GM19193 (cell line): ENCODE data around the gene PTPRJ.

ENCODE experiments used
- POLR2A ChIP-seq: IDR thresholded peaks from 4 replicates; pipeline ENCODE4 v1.6.1; 2011; ENCODE audit not compliant: insufficient read depth, insufficient read length; ENCODE audit errors: extremely low read depth

Gene PTPRJ

DNA sequence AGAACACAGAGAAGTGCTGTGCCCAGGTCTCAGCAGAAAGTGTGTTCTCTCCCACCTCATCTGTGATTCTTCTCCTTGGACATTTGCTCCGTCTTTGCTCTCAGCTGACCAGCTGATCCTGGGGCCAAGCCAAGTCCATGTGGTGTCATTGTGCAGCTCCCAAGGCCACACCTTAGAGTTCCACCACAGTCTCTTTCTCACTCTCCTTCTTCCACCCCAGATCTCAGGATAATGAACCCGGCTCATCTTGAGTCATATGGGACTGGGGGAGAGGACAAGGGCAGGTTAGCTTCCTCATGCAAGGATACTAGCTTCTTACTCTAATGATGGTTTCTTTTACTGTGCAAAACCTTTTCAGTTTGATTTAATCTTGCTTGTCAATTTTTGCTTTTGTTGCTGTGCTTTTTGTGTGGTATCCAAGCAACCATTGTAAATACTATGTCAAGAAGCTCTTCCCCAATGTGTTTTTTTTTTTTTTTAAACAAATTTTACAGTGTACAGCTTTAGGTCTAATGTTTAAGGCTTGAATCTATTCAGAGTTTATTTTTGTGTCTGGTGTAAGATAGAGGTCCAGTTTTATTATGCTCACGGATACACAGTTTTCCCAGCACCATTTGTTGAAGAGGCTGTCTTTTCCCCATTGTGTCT lies 161.2 kb downstream of the PTPRJ start:
- TF ChIP-seq POLR2A: no peak

- TF ChIP-seq POLR2A: no peak
Measured at GRCh38 chr11:48142889-48143288, 162.5 kb downstream of the PTPRJ start.

GRCh38 chr11:48148749-48149148 lies 168.4 kb downstream of the PTPRJ start:
- TF ChIP-seq POLR2A: no peak

GRCh38 chr11:48150213-48150612 lies 169.9 kb downstream of the PTPRJ start:
- no peak for TF ChIP-seq POLR2A

- TF ChIP-seq POLR2A: no peak
Measured at GRCh38 chr11:48154151-48154550, 173.8 kb downstream of the PTPRJ start.

DNA sequence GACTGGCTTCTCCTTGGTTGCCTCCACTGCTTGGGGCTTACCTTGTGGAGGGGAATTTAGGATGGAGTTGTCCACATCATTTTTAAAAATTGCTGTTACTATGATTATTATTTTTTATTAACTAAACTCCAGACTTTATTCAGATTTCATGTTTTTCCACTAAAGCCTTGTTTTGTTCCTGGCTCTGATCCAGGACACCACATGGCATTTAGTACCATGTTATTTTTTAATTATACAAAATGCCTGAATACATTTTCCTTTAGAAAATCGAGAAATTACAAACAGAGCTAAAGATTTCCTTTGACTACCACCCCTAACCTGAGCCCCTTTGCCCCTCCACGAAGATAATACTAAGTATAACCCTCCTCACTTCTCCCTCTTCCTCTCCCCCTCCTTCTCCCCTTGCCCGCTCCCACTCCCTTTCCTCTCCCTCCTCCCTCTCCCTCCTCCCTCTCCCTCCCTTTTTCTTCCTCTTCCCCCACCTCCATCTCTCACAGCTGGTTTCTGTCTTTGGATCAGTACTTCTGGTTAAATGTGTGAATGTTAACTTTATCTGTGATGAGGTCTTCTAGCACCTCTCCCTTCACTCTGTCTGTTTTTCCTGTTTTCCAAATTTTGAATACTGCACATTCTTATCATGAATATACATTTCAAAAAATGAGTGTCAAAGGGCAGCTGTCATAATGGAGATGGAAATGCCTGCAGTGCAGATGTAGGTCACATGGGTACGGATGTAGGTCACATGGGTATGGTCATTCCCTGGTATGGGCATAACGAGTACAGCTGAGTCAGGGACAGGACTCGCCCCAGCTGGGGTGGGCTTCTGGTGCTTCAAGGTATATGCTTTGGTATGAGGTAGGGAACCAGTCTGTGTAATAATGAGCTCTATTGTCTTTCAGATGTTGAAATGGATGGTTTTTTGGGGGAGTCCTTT lies 181.9 kb downstream of the PTPRJ start:
- no peak for TF ChIP-seq POLR2A

- TF ChIP-seq POLR2A: no peak
Measured at GRCh38 chr11:48162885-48163268, 182.5 kb downstream of the PTPRJ start.

DNA sequence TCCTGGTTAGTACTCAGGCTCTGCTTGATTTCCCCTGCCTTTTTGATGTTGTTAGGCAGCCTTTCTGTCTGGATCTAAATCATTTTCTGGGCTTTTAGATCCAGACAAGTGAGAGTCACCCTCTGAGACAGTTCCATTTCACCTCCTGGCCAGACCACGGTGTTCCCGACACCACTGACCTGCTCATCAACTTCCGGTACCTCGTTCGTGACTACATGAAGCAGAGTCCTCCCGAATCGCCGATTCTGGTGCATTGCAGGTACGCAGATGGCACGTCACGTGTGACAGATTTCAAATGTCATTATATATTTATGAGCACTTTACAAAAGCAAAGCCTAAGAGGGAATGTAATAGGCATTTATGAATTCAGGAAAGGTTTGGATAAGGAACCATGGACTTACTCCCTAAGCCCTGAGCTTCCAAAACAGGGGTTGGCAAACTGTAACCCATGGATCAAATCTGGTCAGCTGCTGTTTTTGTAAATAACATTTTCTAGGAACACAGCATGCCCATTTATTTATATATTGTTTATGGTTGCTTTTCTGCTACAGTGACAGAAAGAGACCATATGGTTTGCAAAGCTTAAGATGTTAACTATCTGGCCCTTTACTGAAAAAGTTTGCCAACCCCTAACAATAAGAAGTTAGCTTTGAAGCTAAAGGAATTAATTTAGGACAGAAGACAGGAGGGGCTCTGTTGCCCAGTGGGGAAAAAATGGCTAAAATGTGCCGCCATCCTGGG lies 183.2 kb downstream of the PTPRJ start:
- no peak for TF ChIP-seq POLR2A

DNA sequence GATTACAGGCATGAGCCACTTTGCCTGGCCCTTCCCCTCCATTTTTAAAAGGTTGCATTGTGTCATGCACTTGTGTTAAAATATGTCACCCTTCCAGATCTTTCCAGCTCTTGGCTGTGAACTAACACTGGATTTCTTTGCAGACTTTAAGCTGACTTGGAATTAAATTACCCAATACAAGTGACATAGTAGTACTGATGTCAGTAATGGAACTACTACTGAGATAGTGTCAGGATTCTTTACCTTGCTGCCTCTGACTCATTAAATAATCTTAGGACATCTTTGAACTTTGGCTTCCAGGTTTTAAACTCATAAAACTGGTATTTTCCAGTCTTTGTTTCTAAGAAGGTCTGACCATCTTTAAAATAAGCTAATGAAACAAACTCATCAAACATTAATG lies 184.5 kb downstream of the PTPRJ start:
- no peak for TF ChIP-seq POLR2A

DNA sequence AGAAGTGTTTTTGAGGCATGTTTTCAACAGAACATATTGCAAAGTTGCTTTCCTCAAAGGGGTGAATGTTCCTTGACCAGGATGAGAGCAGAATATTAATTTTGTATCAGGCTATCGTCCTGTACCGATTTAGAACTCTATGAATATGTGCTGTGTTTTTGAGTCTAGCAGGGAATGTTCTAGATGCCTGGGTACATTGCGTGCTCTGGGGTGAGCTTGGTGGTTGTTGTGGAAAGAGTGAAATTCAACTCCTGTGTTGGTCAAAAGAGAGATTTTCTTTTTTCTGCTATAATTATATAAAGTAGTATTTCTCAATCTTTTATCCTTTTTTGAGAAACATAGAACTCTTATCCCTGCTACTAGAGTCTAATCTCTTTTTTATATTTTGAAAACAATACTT lies 185.1 kb downstream of the PTPRJ start:
- TF ChIP-seq POLR2A: no peak

DNA sequence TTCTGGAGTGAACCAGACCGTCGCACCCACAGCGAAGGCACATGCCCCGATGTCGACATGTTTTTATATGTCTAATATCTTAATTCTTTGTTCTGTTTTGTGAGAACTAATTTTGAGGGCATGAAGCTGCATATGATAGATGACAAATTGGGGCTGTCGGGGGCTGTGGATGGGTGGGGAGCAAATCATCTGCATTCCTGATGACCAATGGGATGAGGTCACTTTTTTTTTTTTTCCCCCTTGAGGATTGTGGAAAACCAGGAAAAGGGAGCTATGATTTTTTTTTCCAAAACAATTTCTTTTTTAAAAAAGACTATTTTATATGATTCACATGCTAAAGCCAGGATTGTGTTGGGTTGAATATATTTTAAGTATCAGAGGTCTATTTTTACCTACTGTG lies 187.0 kb downstream of the PTPRJ start:
- no peak for TF ChIP-seq POLR2A

DNA sequence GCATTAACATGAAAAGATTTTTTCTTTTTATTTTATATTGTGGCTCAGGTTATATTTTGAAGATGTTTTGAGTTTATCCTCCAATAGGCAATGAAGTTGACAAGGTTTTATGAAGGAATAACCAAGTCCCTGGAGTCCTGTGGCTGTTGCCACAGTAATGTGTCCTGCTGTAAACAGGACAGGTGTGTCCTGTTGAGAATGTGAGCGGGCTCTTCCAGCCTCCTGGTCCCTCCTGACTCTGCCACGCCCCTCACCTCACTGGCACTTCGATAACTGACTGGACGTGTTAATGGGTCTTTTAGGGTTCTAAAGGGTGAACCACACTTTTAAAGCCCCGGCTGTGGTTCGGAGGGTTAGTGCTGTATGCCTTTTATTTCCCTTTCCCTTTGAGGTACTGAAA lies 188.5 kb downstream of the PTPRJ start:
- no peak for TF ChIP-seq POLR2A

- no peak for TF ChIP-seq POLR2A
Measured at GRCh38 chr11:48169259-48169658, 188.9 kb downstream of the PTPRJ start.

DNA sequence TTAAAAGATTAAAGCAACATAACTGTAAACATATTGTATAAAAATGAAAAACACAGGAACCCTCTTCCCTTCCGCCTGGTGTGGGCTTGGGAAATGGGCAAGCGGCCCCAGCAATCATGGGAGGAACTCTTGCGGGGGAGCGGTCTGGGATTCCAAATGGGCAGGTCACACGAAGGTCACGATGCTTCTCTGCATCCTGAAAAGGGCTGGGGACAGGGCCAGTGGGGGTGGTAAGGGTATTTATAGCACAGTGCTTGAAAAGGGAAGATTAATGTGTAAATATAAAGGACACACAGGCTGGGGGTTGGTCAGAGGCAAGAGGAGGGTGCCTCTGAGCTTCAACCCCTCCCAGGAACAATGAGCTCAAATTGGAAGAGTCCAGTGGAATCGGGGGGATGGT lies 189.4 kb downstream of the PTPRJ start:
- TF ChIP-seq POLR2A: no peak
